ENCODE data around the gene TRNAU1AP. TPM values are rescaled to one million over a fixed set of nuclear protein-coding genes. Genes with fewer than 3 reads are reported as not detected.
A peak's percentile ranks its signal among the peaks of the same experiment; 100 is the strongest.
"Not testable (repeated sequence)": the region's sequence is repeated elsewhere in the genome, so short reads cannot be mapped to it uniquely, and the experiment has no call there.

TRNAU1AP gene
- total and polyA plus RNA-seq, 11 donors: 7.9 to 26.6 (median 15.5) TPM

GRCh38 chr1:28509705-28510272 lies 43.1 kb upstream of the TRNAU1AP start:
- Histone ChIP-seq H3K27me3 (no peaks in the 10 kb centered on the region), H3K36me3 (peaks cover 0 to 75% (median 62%) of the 10 kb centered on the region in 9 donors), H3K27ac (peak overlapping the region in 2 of 12 donors; percentile 13 to 94), H3K9me3 (no peaks in the 10 kb centered on the region), H3K4me3 (peak overlapping the region in 2 of 12 donors; percentile 2 to 84), H3K4me1 (peaks cover 6 to 56% (median 34%) of the 10 kb centered on the region in 12 donors)
- TF ChIP-seq POLR2A (IDR thresholded peaks at IDR 0.05) (no peak), CTCF (IDR thresholded peaks at IDR 0.05) (no peak)
- ATAC-seq (no peak), DNase-seq (no peak)
- intact Hi-C loops (cut with DNase I): loop anchor here in 2 of 10 donors (5.0 to 10.0 kb wide), 2 partner anchors 75 to 262 kb away; no protein-coding TSS in a partner anchor
- 73 to 85% (median 82%) methylated on average over 6 to 8 of the region's 8 CpGs for WGBS, 4 donors

- TF ChIP-seq CTCF (IDR thresholded peaks at IDR 0.05) (no peak), POLR2A (IDR thresholded peaks at IDR 0.05) (no peak)
- Histone ChIP-seq H3K36me3 (peaks cover 0 to 81% (median 65%) of the 10 kb centered on the region in 9 donors), H3K4me3 (peak overlapping the region in 1 of 12 donors; percentile 84), H3K4me1 (peaks cover 6 to 51% (median 33%) of the 10 kb centered on the region in 12 donors), H3K9me3 (no peaks in the 10 kb centered on the region), H3K27ac (peak overlapping the region in 1 of 12 donors; percentile 94), H3K27me3 (no peaks in the 10 kb centered on the region)
- intact Hi-C loops (cut with DNase I): no loop called here
- 71 to 75% (median 73%) methylated on average over 8 of the region's 8 CpGs for WGBS, 4 donors
- DNase-seq: no peak
- ATAC-seq: no peak
Observed at GRCh38 chr1:28510273-28510969, 42.5 kb upstream of the TRNAU1AP start.

- Histone ChIP-seq H3K27me3 (no peaks in the 10 kb centered on the region), H3K4me3 (peak overlapping the region in 1 of 12 donors; percentile 84), H3K36me3 (peaks cover 0 to 81% (median 65%) of the 10 kb centered on the region in 9 donors), H3K4me1 (peaks cover 6 to 51% (median 33%) of the 10 kb centered on the region in 12 donors), H3K27ac (peak overlapping the region in 1 of 12 donors; percentile 9), H3K9me3 (no peaks in the 10 kb centered on the region)
- ATAC-seq: no peak
- intact Hi-C loops (cut with DNase I): no loop called here
- WGBS, 4 donors: 74 to 96% (median 93%) methylated on average over 2 of the region's 2 CpGs
- TF ChIP-seq POLR2A (IDR thresholded peaks at IDR 0.05) (no peak), CTCF (IDR thresholded peaks at IDR 0.05) (no peak)
- no peak for DNase-seq
Observed at GRCh38 chr1:28510970-28511440, 41.9 kb upstream of the TRNAU1AP start.

- Histone ChIP-seq H3K4me3 (no peak overlapping the region), H3K27ac (no peak overlapping the region), H3K27me3 (no peaks in the 10 kb centered on the region), H3K9me3 (no peaks in the 10 kb centered on the region), H3K36me3 (peaks cover 0 to 81% (median 65%) of the 10 kb centered on the region in 9 donors), H3K4me1 (peaks cover 6 to 51% (median 28%) of the 10 kb centered on the region in 12 donors)
- ATAC-seq (no peak), DNase-seq (no peak)
- TF ChIP-seq POLR2A (IDR thresholded peaks at IDR 0.05): no peak
- TF ChIP-seq CTCF (IDR thresholded peaks at IDR 0.05): no peak
- 91 to 96% (median 93%) methylated on average over 7 of the region's 7 CpGs for WGBS, 4 donors
- intact Hi-C loops (cut with DNase I): no loop called here
Observed at GRCh38 chr1:28512058-28512611, 40.8 kb upstream of the TRNAU1AP start.

- Histone ChIP-seq H3K4me1 (peaks cover 6 to 47% (median 17%) of the 10 kb centered on the region in 12 donors), H3K36me3 (peaks cover 0 to 59% (median 47%) of the 10 kb centered on the region in 9 donors)
- intact Hi-C loops (cut with DNase I); H3K9me3 ChIP-seq; DNase-seq; ATAC-seq; H3K27ac ChIP-seq; H3K4me3 ChIP-seq; H3K27me3 ChIP-seq: not testable (repeated sequence)
- WGBS, 4 donors: 95 to 97% (median 95%) methylated on average over 13 of the region's 13 CpGs
Observed at GRCh38 chr1:28514445-28514933, 38.4 kb upstream of the TRNAU1AP start.
